ENCODE results near the gene HRH2. TPM values are rescaled to one million over a fixed set of nuclear protein-coding genes. Genes with fewer than 3 reads are reported as not detected.

Gene HRH2
- total and polyA plus RNA-seq, 7 experiments from 2014 or later, result 5.0 to 26.3 (median 8.0) TPM

DNA sequence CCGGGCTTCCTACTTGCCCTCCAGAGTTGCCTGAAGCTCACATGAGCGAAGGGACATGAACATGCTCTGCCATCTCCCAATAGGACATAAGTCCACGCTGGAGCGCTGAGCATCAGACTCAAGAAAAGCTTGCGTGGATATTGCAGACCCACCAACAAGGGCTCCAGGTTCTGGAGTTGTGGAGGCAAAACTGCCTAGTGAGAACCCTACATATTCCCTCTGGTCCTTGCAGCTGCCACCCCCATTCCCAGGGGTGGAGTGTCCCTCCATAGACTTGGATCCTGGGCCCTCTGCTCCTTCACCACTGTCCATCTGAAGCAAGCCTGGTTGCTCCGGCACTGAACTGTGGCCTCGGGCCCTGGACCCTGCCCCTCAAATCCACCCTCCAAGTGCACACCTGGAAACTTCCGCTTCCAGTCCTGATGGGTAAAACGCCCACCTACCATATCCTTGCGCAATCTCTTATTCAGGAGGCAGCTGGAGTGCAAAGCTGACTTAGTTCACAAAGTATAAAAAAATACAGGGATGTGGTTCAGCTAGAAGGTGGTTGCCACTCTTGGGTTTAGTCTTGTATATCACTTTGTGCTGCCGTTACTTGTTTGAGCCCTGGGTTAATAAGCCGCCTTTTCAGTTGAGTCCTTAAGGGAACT lies 28.0 kb downstream of the HRH2 start:
- H3K27me3 Mint-ChIP-seq, result no peaks in the 10 kb centered on the region
- H3K36me3 ChIP-seq (ENCODE audit: control insufficient read depth in 2 of 3, insufficient read depth in 3 of 3, low read length in 3 of 3), result peaks cover 0 to 60% (median 12%) of the 10 kb centered on the region in 3 experiments
- CTCF ChIA-PET, result interaction anchor here (1.3 to 2.1 kb wide), 3 partner anchors 9 to 153 kb away, joined by 3 to 7 read pairs (median 3); no protein-coding TSS in a partner anchor
- no peak overlapping the region for H3K27ac Mint-ChIP-seq
- ATAC-seq (no peak), DNase-seq (no peak)
- H3K4me3 ChIP-seq (ENCODE audit: low read length), result no peak overlapping the region
- H3K9me3 Mint-ChIP-seq, result no peaks in the 10 kb centered on the region
- no peak overlapping the region for H3K4me3 Mint-ChIP-seq
- no peak overlapping the region for H3K27ac ChIP-seq (ENCODE audit: low read depth, low read length)
- peaks cover 12 to 36% (median 35%) of the 10 kb centered on the region in 5 donors for H3K36me3 Mint-ChIP-seq
- no peaks in the 10 kb centered on the region for H3K27me3 ChIP-seq (ENCODE audit: control insufficient read depth in 2 of 2, insufficient read depth in 2 of 2, low read length in 2 of 2)
- H3K4me1 ChIP-seq (ENCODE audit: control insufficient read depth in 2 of 2, insufficient read depth in 2 of 2, low read length in 2 of 2), result peaks cover 0 to 13% of the 10 kb centered on the region in 2 donors
- intact Hi-C loops (cut with micrococcal nuclease), result no loop called here
- peaks cover 28 to 87% (median 61%) of the 10 kb centered on the region in 7 donors for H3K4me1 Mint-ChIP-seq
- POLR2A ChIA-PET, result no interaction called here
- no peaks in the 10 kb centered on the region for H3K9me3 ChIP-seq (ENCODE audit: control insufficient read depth in 2 of 3, low read length in 3 of 3)

DNA sequence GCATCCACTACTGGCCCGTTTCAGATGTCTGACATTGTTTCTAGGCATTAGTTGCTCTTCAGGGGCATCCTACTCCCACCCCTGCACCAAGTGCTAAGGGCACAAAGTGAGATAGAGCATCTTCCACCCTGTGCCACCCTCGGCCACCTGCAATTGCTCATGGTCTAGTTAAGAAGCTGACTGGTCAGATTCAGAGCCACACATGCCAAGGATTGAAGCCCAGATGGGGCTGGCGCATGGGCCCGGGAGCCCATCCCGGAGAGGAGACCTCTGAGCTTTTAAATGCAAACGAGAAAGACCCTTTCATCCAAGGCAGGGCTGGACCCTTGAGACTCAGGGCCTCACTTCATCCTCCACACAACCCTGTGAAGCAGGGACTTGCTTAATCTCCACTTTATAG lies 28.5 kb downstream of the HRH2 start:
- H3K4me3 Mint-ChIP-seq, result no peak overlapping the region
- intact Hi-C loops (cut with micrococcal nuclease), result no loop called here
- peaks cover 0 to 18% of the 10 kb centered on the region in 2 donors for H3K4me1 ChIP-seq (ENCODE audit: control insufficient read depth in 2 of 2, insufficient read depth in 2 of 2, low read length in 2 of 2)
- no peaks in the 10 kb centered on the region for H3K9me3 Mint-ChIP-seq
- no peaks in the 10 kb centered on the region for H3K27me3 Mint-ChIP-seq
- ChIA-PET POLR2A (no interaction called here), CTCF (interaction anchor here (1.3 to 2.1 kb wide), 2 partner anchors 152 to 154 kb away, joined by 3 to 7 read pairs; no protein-coding TSS in a partner anchor)
- DNase-seq (no peak), ATAC-seq (no peak)
- H3K27ac ChIP-seq (ENCODE audit: low read depth, low read length), result no peak overlapping the region
- no peak overlapping the region for H3K27ac Mint-ChIP-seq
- H3K9me3 ChIP-seq (ENCODE audit: control insufficient read depth in 2 of 3, low read length in 3 of 3), result no peaks in the 10 kb centered on the region
- peaks cover 33 to 88% (median 63%) of the 10 kb centered on the region in 7 donors for H3K4me1 Mint-ChIP-seq
- peaks cover 12 to 37% (median 36%) of the 10 kb centered on the region in 5 donors for H3K36me3 Mint-ChIP-seq
- H3K36me3 ChIP-seq (ENCODE audit: control insufficient read depth in 2 of 3, insufficient read depth in 3 of 3, low read length in 3 of 3), result peaks cover 0 to 60% (median 12%) of the 10 kb centered on the region in 3 experiments
- no peak overlapping the region for H3K4me3 ChIP-seq (ENCODE audit: low read length)
- H3K27me3 ChIP-seq (ENCODE audit: control insufficient read depth in 2 of 2, insufficient read depth in 2 of 2, low read length in 2 of 2), result no peaks in the 10 kb centered on the region

DNA sequence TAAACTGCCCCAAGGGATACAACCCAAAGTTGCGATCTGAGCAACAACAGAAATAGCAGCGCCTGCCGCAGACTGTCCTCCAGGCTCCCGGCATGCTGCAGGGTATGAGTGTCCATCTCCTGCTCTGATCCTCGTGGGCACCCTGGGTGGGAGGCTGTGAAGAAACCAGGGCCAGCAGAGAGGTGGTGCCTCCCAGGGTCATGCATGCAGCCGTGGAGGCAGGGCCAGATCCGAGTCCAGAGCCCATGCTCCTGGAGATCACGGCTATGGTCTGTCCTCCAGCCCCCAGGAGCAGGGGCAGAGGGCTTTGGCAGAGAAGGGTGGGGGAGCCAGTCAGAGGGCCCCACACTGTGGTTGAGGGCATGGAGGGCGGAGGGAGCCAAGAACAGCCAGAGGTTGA lies 29.0 kb downstream of the HRH2 start:
- Histone ChIP-seq H3K9me3 (ENCODE audit: control insufficient read depth in 2 of 3, low read length in 3 of 3) (no peaks in the 10 kb centered on the region), H3K36me3 (ENCODE audit: control insufficient read depth in 2 of 3, insufficient read depth in 3 of 3, low read length in 3 of 3) (peaks cover 0 to 60% (median 12%) of the 10 kb centered on the region in 3 experiments), H3K4me3 (ENCODE audit: low read length) (no peak overlapping the region), H3K27ac (ENCODE audit: low read depth, low read length) (no peak overlapping the region), H3K4me1 (ENCODE audit: control insufficient read depth in 2 of 2, insufficient read depth in 2 of 2, low read length in 2 of 2) (peaks cover 0 to 18% of the 10 kb centered on the region in 2 donors), H3K27me3 (ENCODE audit: control insufficient read depth in 2 of 2, insufficient read depth in 2 of 2, low read length in 2 of 2) (no peaks in the 10 kb centered on the region)
- DNase-seq (no peak), ATAC-seq (no peak)
- POLR2A ChIA-PET, result no interaction called here
- H3K36me3 Mint-ChIP-seq, result peaks cover 12 to 37% (median 34%) of the 10 kb centered on the region in 5 donors
- intact Hi-C loops (cut with micrococcal nuclease), result no loop called here
- no peak overlapping the region for H3K27ac Mint-ChIP-seq
- CTCF ChIA-PET, result interaction anchor here (1.2 to 2.1 kb wide), 3 partner anchors 28 to 154 kb away, joined by 3 to 7 read pairs (median 3); no protein-coding TSS in a partner anchor
- H3K27me3 Mint-ChIP-seq, result no peaks in the 10 kb centered on the region
- no peaks in the 10 kb centered on the region for H3K9me3 Mint-ChIP-seq
- no peak overlapping the region for H3K4me3 Mint-ChIP-seq
- peaks cover 33 to 83% (median 59%) of the 10 kb centered on the region in 7 donors for H3K4me1 Mint-ChIP-seq

DNA sequence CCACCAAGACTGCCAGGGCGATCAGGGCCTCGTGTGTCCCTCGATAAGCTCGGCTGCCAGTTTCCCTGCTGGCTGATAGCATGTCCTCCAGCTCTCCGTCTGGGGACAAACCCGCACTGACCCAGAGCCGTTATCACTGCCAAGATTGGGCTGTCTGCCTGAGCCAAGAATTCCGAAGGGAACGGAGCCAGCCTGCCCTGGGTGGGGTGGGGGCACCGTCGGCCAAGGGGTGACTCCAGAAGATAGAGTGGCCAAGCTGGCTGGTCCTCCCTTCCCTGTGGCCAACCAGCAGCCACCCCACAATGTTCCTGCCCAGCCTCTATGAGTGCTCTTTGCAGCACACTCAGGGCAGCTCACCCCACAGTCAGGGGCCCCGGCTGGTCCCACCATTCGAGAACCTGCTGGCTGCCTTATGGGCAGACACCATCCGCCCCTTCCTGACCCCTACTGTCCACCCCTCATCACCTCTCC lies 29.4 kb downstream of the HRH2 start:
- H3K36me3 ChIP-seq (ENCODE audit: control insufficient read depth in 2 of 3, insufficient read depth in 3 of 3, low read length in 3 of 3), result peaks cover 0 to 59% (median 12%) of the 10 kb centered on the region in 3 experiments
- no peaks in the 10 kb centered on the region for H3K9me3 ChIP-seq (ENCODE audit: control insufficient read depth in 2 of 3, low read length in 3 of 3)
- Mint-ChIP-seq H3K27me3 (no peaks in the 10 kb centered on the region), H3K4me1 (peaks cover 33 to 83% (median 58%) of the 10 kb centered on the region in 7 donors), H3K9me3 (no peaks in the 10 kb centered on the region), H3K36me3 (peaks cover 12 to 37% (median 33%) of the 10 kb centered on the region in 5 donors), H3K27ac (peak overlapping the region in 1 of 9 donors; percentile 32), H3K4me3 (no peak overlapping the region)
- H3K4me1 ChIP-seq (ENCODE audit: control insufficient read depth in 2 of 2, insufficient read depth in 2 of 2, low read length in 2 of 2), result peaks cover 0 to 18% of the 10 kb centered on the region in 2 donors
- intact Hi-C loops (cut with micrococcal nuclease), result no loop called here
- H3K27ac ChIP-seq (ENCODE audit: low read depth, low read length), result no peak overlapping the region
- no peaks in the 10 kb centered on the region for H3K27me3 ChIP-seq (ENCODE audit: control insufficient read depth in 2 of 2, insufficient read depth in 2 of 2, low read length in 2 of 2)
- ATAC-seq (no peak), DNase-seq (no peak)
- no peak overlapping the region for H3K4me3 ChIP-seq (ENCODE audit: low read length)
- ChIA-PET CTCF (interaction anchor here (1.2 to 1.3 kb wide), 2 partner anchors 28 to 155 kb away, joined by 3 read pairs; no protein-coding TSS in a partner anchor), POLR2A (no interaction called here)

DNA sequence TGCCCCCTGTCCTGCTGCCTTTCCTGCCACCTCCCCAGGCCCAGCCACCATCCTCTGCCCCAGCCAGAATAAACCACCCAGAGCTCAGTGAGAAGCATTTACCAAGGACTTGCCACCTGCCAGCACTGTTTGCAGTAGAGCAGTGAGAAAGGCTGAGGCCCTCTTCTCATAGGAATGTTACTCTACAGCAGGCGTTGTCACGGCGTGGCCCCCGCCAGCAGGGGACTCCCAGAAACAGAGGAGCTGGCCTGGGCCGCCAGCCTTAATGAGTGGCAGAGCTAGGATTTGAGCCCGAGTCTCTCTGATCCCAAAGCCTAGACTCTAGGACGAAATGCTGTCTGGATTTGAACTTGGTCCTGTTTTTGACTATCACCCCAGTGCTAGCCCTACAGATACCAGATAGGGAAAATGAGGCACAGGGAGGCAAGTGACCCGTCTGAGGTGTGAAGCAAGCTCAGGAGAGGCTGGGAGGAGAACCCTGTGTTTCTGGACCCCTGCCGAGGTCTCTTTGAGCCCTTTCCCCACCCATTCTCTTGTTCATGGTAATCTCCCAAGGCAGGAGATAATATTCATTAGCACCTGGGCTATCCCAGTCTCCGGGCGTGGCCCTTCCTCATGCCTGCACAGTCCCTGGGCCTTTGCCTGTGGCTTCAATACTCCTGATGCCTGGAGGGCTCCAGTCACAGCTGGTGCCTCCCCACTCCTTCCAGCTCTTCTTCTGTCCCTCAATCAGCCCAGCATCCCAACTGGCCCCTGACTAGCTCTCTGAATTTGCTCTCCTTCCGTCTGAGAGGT lies 30.7 kb downstream of the HRH2 start:
- no peaks in the 10 kb centered on the region for H3K9me3 Mint-ChIP-seq
- Histone ChIP-seq H3K4me1 (ENCODE audit: control insufficient read depth in 2 of 2, insufficient read depth in 2 of 2, low read length in 2 of 2) (peaks cover 0 to 18% of the 10 kb centered on the region in 2 donors), H3K4me3 (ENCODE audit: low read length) (no peak overlapping the region), H3K27me3 (ENCODE audit: control insufficient read depth in 2 of 2, insufficient read depth in 2 of 2, low read length in 2 of 2) (no peaks in the 10 kb centered on the region), H3K9me3 (ENCODE audit: control insufficient read depth in 2 of 3, low read length in 3 of 3) (no peaks in the 10 kb centered on the region), H3K36me3 (ENCODE audit: control insufficient read depth in 2 of 3, insufficient read depth in 3 of 3, low read length in 3 of 3) (peaks cover 0 to 46% (median 12%) of the 10 kb centered on the region in 3 experiments), H3K27ac (ENCODE audit: low read depth, low read length) (no peak overlapping the region)
- intact Hi-C loops (cut with micrococcal nuclease), result no loop called here
- CTCF ChIA-PET, result interaction anchor here (1.7 to 10.9 kb wide), 2 partner anchors 10 to 154 kb away, joined by 5 to 153 read pairs; no protein-coding TSS in a partner anchor
- H3K4me3 Mint-ChIP-seq, result no peak overlapping the region
- peaks cover 39 to 83% (median 67%) of the 10 kb centered on the region in 7 donors for H3K4me1 Mint-ChIP-seq
- ATAC-seq (no peak), DNase-seq (no peak)
- POLR2A ChIA-PET, result interaction anchor here (0.9 kb wide), 1 partner anchor 35 kb away, joined by 3 read pairs; no protein-coding TSS in a partner anchor
- no peaks in the 10 kb centered on the region for H3K27me3 Mint-ChIP-seq
- H3K27ac Mint-ChIP-seq, result peak overlapping the region; percentile 22 to 92 (median 71)
- peaks cover 0 to 26% (median 23%) of the 10 kb centered on the region in 5 donors for H3K36me3 Mint-ChIP-seq

DNA sequence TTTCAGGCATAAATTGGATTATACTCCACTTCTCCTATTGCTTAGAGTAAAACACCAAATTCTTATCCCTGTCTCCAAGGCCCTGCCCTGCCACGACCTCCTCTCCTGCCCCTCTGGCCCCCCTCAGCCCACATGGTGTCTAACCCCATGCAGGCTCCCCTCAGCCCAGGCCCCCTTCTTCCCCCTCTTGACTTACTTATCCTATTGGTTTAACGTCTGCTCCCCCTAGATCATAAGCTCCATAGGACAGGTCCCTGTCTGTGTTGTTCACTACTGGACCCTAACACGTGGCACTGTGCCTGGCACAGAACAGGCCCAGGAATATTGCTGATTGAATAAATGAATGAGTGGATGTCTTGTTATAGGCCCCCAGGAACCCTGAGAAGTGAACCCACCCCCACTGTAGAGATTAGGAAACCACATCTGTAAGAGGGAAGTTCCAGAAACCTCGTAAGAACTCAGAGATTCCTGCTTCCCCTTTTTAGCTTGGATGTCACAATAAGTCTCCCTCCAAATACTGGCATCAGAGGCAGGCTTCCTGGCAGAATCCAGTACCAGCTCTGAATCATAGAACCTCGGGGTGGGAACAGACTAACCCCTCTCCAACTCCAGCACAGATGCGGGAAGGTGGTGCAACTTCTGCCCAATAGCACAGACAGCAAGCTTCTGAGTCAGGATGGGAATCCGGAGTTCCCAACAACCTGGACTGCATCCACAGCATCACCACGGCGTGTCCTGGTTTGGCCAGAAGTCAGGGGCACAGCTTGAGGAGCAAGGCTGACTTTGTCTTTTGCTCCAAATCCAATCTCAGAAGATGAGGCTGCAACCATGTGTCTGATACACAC lies 31.5 kb downstream of the HRH2 start:
- no peaks in the 10 kb centered on the region for H3K27me3 ChIP-seq (ENCODE audit: control insufficient read depth in 2 of 2, insufficient read depth in 2 of 2, low read length in 2 of 2)
- CTCF ChIA-PET, result interaction anchor here (0.7 to 10.9 kb wide), 6 partner anchors 9 to 155 kb away, joined by 3 to 153 read pairs (median 3); no protein-coding TSS in a partner anchor
- no peaks in the 10 kb centered on the region for H3K9me3 ChIP-seq (ENCODE audit: control insufficient read depth in 2 of 3, low read length in 3 of 3)
- intact Hi-C loops (cut with micrococcal nuclease), result no loop called here
- Mint-ChIP-seq H3K4me3 (peak overlapping the region in 2 of 10 donors; percentile 8 to 18), H3K9me3 (no peaks in the 10 kb centered on the region), H3K4me1 (peaks cover 41 to 83% (median 66%) of the 10 kb centered on the region in 7 donors), H3K27ac (peak overlapping the region in 8 of 9 donors; percentile 6 to 92 (median 74)), H3K36me3 (peaks cover 0 to 21% (median 21%) of the 10 kb centered on the region in 5 donors), H3K27me3 (no peaks in the 10 kb centered on the region)
- POLR2A ChIA-PET, result interaction anchor here (0.9 kb wide), 1 partner anchor 36 kb away, joined by 3 read pairs; no protein-coding TSS in a partner anchor
- DNase-seq, result no peak
- ATAC-seq, result peak; percentile 74
- H3K27ac ChIP-seq (ENCODE audit: low read depth, low read length), result no peak overlapping the region
- H3K4me1 ChIP-seq (ENCODE audit: control insufficient read depth in 2 of 2, insufficient read depth in 2 of 2, low read length in 2 of 2), result peaks cover 0 to 18% of the 10 kb centered on the region in 2 donors
- H3K4me3 ChIP-seq (ENCODE audit: low read length), result no peak overlapping the region
- peaks cover 0 to 38% (median 12%) of the 10 kb centered on the region in 3 experiments for H3K36me3 ChIP-seq (ENCODE audit: control insufficient read depth in 2 of 3, insufficient read depth in 3 of 3, low read length in 3 of 3)
